SK-N-SH treated with all-trans-retinoic acid at 6 μM for 48 hours (cell line): Measurements from ENCODE around the gene RBMS1.

Source experiments
- ATAC-seq: fragments of 200-7000 bp; cut with Tn5 transposase; 3 replicates; pipeline ENCODE4 v1.9.1; 2020; ENCODE audit warnings: mild to moderate bottlenecking, moderate library complexity
- ARNTL ChIP-seq: fragments of 450-650 bp; formaldehyde crosslinking; IDR thresholded peaks from 2 replicates; pipeline ENCODE4 v1.5.0; 2020; ENCODE audit warnings: low read depth, mild to moderate bottlenecking, moderate library complexity, borderline replicate concordance
- CREB5 ChIP-seq: fragments of 250-450 bp; sonication (Bioruptor Pico); IDR thresholded peaks from 2 replicates; pipeline ENCODE4 v1.5.1; 2020; ENCODE audit warnings: low read depth, mild to moderate bottlenecking, moderate library complexity
- CSDC2 ChIP-seq: fragments of 250-450 bp; sonication (Bioruptor Pico); IDR thresholded peaks from 2 replicates; pipeline ENCODE4 v1.5.0; 2020; ENCODE audit warnings: mild to moderate bottlenecking, moderate library complexity
- CSRNP3 ChIP-seq: fragments of 250-450 bp; sonication (Bioruptor Pico); IDR thresholded peaks from 2 replicates; pipeline ENCODE4 v1.5.1; 2021; ENCODE audit warnings: mild to moderate bottlenecking, moderate library complexity
- ESRRG ChIP-seq: fragments of 250-450 bp; sonication (Bioruptor Pico); IDR thresholded peaks from 2 replicates; pipeline ENCODE4 v1.6.1; 2021; ENCODE audit warnings: mild to moderate bottlenecking
- ISL1 ChIP-seq: fragments of 250-450 bp; sonication (Bioruptor Pico); IDR thresholded peaks from 2 replicates; pipeline ENCODE4 v2.1.2; 2022; ENCODE audit warnings: mild to moderate bottlenecking, moderate library complexity
- OSR1 ChIP-seq: fragments of 250-450 bp; sonication (Bioruptor Pico); IDR thresholded peaks from 2 replicates; pipeline ENCODE4 v1.8.0; 2022; ENCODE audit warnings: moderate library complexity, mild to moderate bottlenecking, inconsistent platforms
- POU6F1 ChIP-seq: fragments of 250-450 bp; sonication (Bioruptor Pico); IDR thresholded peaks from 2 replicates; pipeline ENCODE4 v1.8.0; 2021; ENCODE audit warnings: low read depth, mild to moderate bottlenecking, moderate library complexity, borderline replicate concordance
- PPARA ChIP-seq: fragments of 250-450 bp; sonication (Bioruptor Pico); IDR thresholded peaks from 2 replicates; pipeline ENCODE4 v1.5.0; 2020; ENCODE audit warnings: mild to moderate bottlenecking, borderline replicate concordance
- RARB ChIP-seq: fragments of 250-450 bp; sonication (Bioruptor Pico); IDR thresholded peaks from 2 replicates; pipeline ENCODE4 v1.8.0; 2021; ENCODE audit warnings: mild to moderate bottlenecking, moderate library complexity
- SNAI2 ChIP-seq: fragments of 250-450 bp; sonication (Bioruptor Pico); IDR thresholded peaks from 2 replicates; pipeline ENCODE4 v1.5.0; 2020; ENCODE audit warnings: mild to moderate bottlenecking, moderate library complexity
- TCF4 ChIP-seq: fragments of 250-450 bp; sonication (Bioruptor Pico); IDR thresholded peaks from 2 replicates; pipeline ENCODE4 v1.8.0; 2021; ENCODE audit warnings: mild to moderate bottlenecking, moderate library complexity, borderline replicate concordance
- ZC3H10 ChIP-seq: fragments of 250-450 bp; sonication (Bioruptor Pico); IDR thresholded peaks from 2 replicates; pipeline ENCODE4 v1.5.1; 2021; ENCODE audit warnings: mild to moderate bottlenecking, moderate library complexity
- ZFP3 ChIP-seq: fragments of 250-450 bp; sonication (Bioruptor Pico); IDR thresholded peaks from 2 replicates; pipeline ENCODE4 v1.5.0; 2020; ENCODE audit warnings: mild to moderate bottlenecking, moderate library complexity
- ZFP30 ChIP-seq: fragments of 450-650 bp; formaldehyde crosslinking; IDR thresholded peaks from 2 replicates; pipeline ENCODE4 v1.5.0; 2022; ENCODE audit warnings: mild to moderate bottlenecking, moderate library complexity
- ZNF565 ChIP-seq: fragments of 450-650 bp; formaldehyde crosslinking; conservative IDR thresholded peaks from 2 replicates; pipeline ENCODE4 v1.5.0; 2020; ENCODE audit warnings: low read depth, mild to moderate bottlenecking, moderate library complexity
- ZNF70 ChIP-seq: fragments of 450-650 bp; formaldehyde crosslinking; IDR thresholded peaks from 2 replicates; pipeline ENCODE4 v1.5.0; 2020; ENCODE audit warnings: mild to moderate bottlenecking, moderate library complexity
- ZNF8 ChIP-seq: fragments of 450-650 bp; formaldehyde crosslinking; IDR thresholded peaks from 2 replicates; pipeline ENCODE4 v1.5.0; 2020; ENCODE audit warnings: mild to moderate bottlenecking, moderate library complexity
- TF ChIP-seq, protein P1 (sequence below): fragments of 250-450 bp; sonication (Bioruptor Pico); IDR thresholded peaks from 2 replicates; pipeline ENCODE4 v1.5.0; 2020; ENCODE audit warnings: mild to moderate bottlenecking, moderate library complexity
- TF ChIP-seq, protein P2 (sequence below): fragments of 250-450 bp; sonication (Bioruptor Pico); IDR thresholded peaks from 2 replicates; pipeline ENCODE4 v1.8.0; 2020; ENCODE audit warnings: mild to moderate bottlenecking, moderate library complexity, borderline replicate concordance

The RBMS1 gene

DNA sequence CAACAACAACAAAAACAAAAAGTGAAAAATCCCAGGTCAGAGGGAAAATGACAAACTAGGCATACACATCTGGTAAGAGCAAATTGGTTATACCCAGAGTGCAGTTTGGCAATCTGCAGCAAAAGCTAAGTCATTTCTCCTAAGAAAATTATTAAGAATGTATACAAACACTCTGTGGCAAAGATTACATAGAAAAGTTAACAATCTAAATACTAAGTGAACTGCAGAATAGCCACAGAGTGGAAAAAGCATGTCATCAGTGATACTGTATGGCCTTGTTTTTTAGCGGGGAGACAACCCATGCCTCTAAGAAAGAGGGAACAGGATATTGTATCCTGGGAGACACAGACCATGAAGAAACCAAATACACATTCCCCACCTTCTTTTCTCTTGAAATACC is 157.5 kb downstream of the RBMS1 start:
- no peak for TF ChIP-seq ARNTL (CRISPR knock-in tag)
- no peak for TF ChIP-seq ZNF8
- no peak for TF ChIP-seq ZFP3
- TF ChIP-seq ZNF70 = no peak
- TF ChIP-seq CSRNP3 (CRISPR knock-in tag) = no peak
- TF ChIP-seq PPARA (CRISPR knock-in tag) = no peak
- no peak for TF ChIP-seq RARB (CRISPR knock-in tag)
- no peak for TF ChIP-seq ZC3H10
- TF ChIP-seq, protein P1, sequence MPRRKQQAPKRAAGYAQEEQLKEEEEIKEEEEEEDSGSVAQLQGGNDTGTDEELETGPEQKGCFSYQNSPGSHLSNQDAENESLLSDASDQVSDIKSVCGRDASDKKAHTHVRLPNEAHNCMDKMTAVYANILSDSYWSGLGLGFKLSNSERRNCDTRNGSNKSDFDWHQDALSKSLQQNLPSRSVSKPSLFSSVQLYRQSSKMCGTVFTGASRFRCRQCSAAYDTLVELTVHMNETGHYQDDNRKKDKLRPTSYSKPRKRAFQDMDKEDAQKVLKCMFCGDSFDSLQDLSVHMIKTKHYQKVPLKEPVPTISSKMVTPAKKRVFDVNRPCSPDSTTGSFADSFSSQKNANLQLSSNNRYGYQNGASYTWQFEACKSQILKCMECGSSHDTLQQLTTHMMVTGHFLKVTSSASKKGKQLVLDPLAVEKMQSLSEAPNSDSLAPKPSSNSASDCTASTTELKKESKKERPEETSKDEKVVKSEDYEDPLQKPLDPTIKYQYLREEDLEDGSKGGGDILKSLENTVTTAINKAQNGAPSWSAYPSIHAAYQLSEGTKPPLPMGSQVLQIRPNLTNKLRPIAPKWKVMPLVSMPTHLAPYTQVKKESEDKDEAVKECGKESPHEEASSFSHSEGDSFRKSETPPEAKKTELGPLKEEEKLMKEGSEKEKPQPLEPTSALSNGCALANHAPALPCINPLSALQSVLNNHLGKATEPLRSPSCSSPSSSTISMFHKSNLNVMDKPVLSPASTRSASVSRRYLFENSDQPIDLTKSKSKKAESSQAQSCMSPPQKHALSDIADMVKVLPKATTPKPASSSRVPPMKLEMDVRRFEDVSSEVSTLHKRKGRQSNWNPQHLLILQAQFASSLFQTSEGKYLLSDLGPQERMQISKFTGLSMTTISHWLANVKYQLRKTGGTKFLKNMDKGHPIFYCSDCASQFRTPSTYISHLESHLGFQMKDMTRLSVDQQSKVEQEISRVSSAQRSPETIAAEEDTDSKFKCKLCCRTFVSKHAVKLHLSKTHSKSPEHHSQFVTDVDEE = no peak
- TF ChIP-seq POU6F1 = no peak
- TF ChIP-seq, protein P2, sequence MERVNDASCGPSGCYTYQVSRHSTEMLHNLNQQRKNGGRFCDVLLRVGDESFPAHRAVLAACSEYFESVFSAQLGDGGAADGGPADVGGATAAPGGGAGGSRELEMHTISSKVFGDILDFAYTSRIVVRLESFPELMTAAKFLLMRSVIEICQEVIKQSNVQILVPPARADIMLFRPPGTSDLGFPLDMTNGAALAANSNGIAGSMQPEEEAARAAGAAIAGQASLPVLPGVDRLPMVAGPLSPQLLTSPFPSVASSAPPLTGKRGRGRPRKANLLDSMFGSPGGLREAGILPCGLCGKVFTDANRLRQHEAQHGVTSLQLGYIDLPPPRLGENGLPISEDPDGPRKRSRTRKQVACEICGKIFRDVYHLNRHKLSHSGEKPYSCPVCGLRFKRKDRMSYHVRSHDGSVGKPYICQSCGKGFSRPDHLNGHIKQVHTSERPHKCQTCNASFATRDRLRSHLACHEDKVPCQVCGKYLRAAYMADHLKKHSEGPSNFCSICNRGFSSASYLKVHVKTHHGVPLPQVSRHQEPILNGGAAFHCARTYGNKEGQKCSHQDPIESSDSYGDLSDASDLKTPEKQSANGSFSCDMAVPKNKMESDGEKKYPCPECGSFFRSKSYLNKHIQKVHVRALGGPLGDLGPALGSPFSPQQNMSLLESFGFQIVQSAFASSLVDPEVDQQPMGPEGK (CRISPR knock-in tag) = no peak
- TF ChIP-seq ESRRG = no peak
- no peak for TF ChIP-seq ISL1
- no peak for ATAC-seq

- no peak for ATAC-seq
- no peak for TF ChIP-seq OSR1
These were observed 158.2 kb downstream of the RBMS1 start for GRCh38 chr2:160335441-160335840.

DNA sequence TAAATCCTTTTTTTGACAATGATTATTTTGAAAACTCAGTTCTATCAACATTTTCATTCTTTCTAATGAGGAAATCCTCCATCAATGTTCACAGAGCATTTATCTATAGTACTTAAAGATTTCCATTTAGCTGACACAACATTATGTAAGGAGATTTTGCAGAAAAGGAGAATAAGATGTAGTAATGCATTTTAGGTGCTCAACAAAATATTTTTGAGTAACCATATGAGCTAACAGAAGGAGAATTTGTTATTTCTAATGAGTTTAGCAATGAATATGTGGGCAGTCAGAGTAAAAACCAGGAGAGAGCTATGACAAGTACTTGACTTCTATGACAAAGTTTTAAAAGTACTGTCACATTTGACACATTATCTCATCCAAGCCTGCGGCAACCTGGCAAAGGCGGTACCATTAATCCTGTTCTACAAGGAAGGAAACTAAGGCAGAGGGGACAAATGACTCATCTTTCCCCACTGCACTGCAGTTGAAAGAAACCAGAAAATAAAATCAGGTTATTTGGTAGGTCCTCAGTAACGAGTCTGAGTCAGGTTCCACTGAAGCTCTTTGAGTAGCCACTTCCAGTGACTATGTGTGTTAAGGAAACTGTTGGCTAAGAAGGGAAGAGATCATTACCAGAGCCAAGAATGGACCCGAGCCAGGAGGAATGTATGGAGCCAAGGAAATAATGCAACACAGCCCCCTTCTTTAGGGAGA is 159.4 kb downstream of the RBMS1 start:
- no peak for TF ChIP-seq CREB5 (CRISPR knock-in tag)
- no peak for TF ChIP-seq ARNTL (CRISPR knock-in tag)
- no peak for TF ChIP-seq ZNF565 (CRISPR knock-in tag)
- no peak for TF ChIP-seq ISL1
- TF ChIP-seq SNAI2 = no peak
- TF ChIP-seq ZFP30 (CRISPR knock-in tag) = no peak
- no peak for TF ChIP-seq RARB (CRISPR knock-in tag)
- TF ChIP-seq, protein P2 (CRISPR knock-in tag) = no peak
- TF ChIP-seq CSDC2 (CRISPR knock-in tag) = no peak
- no peak for TF ChIP-seq TCF4 (CRISPR knock-in tag)
- TF ChIP-seq PPARA (CRISPR knock-in tag) = no peak
- no peak for TF ChIP-seq ZNF8
- TF ChIP-seq ESRRG = no peak
- no peak for TF ChIP-seq CSRNP3 (CRISPR knock-in tag)
- no peak for TF ChIP-seq POU6F1
- no peak for TF ChIP-seq ZNF70
- TF ChIP-seq, all 23 proteins: peak for 0

More for the DNA sequence above, 159.4 kb downstream of the RBMS1 start:
- peak; percentile 66 for ATAC-seq
